ENCODE measurements around the gene LIMK1. TPM values are rescaled to one million over a fixed set of nuclear protein-coding genes. Genes with fewer than 3 reads are reported as not detected.

The LIMK1 gene
- total RNA-seq, 1 donor from 2014 or later: 65.1 TPM

DNA sequence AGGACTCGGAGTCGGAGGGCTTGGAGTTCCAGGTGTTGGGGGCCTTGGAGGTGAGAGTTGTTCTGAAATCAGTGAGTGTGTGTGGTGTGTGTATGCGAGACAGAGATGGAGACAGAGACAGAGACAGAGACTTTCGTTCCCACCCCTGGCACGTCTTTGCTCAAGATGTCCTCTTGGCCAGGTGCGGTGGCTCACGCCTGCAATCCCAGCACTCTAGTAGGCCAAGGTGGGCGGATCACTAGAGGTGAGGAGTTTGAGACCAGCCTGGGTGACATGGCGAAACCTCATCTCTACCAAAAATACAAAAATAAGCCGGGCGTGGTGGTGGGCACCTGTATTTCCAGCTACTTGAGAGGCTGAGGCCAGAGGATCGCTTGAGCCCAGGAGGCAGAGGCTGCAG is 20.0 kb upstream of the LIMK1 start:
- no peak overlapping the region for H3K27ac Mint-ChIP-seq
- no peak for DNase-seq (ENCODE audit: low spot score, unreplicated experiment)
- peaks cover 7% of the 10 kb centered on the region for H3K4me1 Mint-ChIP-seq (ENCODE audit: low read depth)
- no peaks in the 10 kb centered on the region for H3K27me3 Mint-ChIP-seq
- TF ChIP-seq CTCF (IDR thresholded peaks at IDR 0.05; ENCODE audit: unreplicated experiment): no peak
- no peaks in the 10 kb centered on the region for H3K9me3 Mint-ChIP-seq (ENCODE audit: low read depth)
- H3K4me3 Mint-ChIP-seq (ENCODE audit: low read depth): no peak overlapping the region
- no peaks in the 10 kb centered on the region for H3K36me3 Mint-ChIP-seq (ENCODE audit: insufficient read depth)

DNA sequence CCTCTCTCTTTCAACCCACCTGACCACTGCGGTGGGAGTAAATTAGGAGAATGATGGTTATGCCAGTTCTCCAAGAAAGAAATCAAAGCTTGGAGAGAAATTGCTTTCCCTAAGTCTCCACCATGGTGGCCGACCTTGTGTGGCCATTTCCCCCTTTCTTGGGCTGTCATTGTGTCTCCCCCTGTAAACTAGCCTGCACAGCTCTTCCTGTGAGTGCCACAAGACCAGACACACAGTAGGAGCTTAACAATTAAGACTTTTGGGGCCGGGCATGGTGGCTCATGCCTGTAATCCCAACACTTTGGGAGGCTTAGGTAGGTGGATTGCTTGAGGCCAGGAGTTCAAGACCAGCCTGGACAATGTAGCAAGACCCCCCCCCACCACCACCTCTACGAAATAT is 18.9 kb upstream of the LIMK1 start:
- no peak for TF ChIP-seq CTCF (IDR thresholded peaks at IDR 0.05; ENCODE audit: unreplicated experiment)
- Mint-ChIP-seq H3K27me3 (no peaks in the 10 kb centered on the region), H3K9me3 (ENCODE audit: low read depth) (no peaks in the 10 kb centered on the region), H3K4me3 (ENCODE audit: low read depth) (no peak overlapping the region), H3K27ac (no peak overlapping the region), H3K4me1 (ENCODE audit: low read depth) (peaks cover 7% of the 10 kb centered on the region), H3K36me3 (ENCODE audit: insufficient read depth) (no peaks in the 10 kb centered on the region)
- DNase-seq (ENCODE audit: low spot score, unreplicated experiment): no peak

- DNase-seq (ENCODE audit: low spot score, unreplicated experiment): no peak
- TF ChIP-seq CTCF (IDR thresholded peaks at IDR 0.05; ENCODE audit: unreplicated experiment): no peak
- no peaks in the 10 kb centered on the region for H3K9me3 Mint-ChIP-seq (ENCODE audit: low read depth)
- no peaks in the 10 kb centered on the region for H3K27me3 Mint-ChIP-seq
- no peak overlapping the region for H3K27ac Mint-ChIP-seq
- H3K4me3 Mint-ChIP-seq (ENCODE audit: low read depth): no peak overlapping the region
- peaks cover 4% of the 10 kb centered on the region for H3K4me1 Mint-ChIP-seq (ENCODE audit: low read depth)
- no peaks in the 10 kb centered on the region for H3K36me3 Mint-ChIP-seq (ENCODE audit: insufficient read depth)
Measured at GRCh38 chr7:74066626-74067025, 17.0 kb upstream of the LIMK1 start.

DNA sequence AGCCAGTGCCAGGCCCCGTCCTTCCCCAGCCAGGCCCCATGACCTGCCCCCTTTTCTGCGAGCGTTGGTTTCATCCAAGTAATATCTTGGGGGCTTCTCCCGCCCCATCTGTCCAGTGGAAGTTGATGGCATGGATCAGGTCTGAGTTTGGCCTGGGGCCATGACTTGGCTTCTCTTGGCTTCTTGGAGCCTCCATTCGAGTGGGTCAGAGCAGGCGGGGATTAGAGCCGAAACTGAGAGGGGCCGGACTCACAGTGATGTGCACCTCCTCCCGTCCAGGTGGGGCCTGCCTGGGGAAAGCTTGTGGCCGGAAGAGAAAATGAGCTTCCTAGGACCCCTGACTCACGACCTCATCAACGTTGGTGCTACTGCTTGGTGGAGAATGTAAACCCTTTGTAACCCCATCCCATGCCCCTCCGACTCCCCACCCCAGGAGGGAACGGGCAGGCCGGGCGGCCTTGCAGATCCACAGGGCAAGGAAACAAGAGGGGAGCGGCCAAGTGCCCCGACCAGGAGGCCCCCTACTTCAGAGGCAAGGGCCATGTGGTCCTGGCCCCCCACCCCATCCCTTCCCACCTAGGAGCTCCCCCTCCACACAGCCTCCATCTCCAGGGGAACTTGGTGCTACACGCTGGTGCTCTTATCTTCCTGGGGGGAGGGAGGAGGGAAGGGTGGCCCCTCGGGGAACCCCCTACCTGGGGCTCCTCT is 15.1 kb upstream of the LIMK1 start:
- no peaks in the 10 kb centered on the region for H3K27me3 Mint-ChIP-seq
- no peaks in the 10 kb centered on the region for H3K9me3 Mint-ChIP-seq (ENCODE audit: low read depth)
- no peaks in the 10 kb centered on the region for H3K4me1 Mint-ChIP-seq (ENCODE audit: low read depth)
- DNase-seq (ENCODE audit: low spot score, unreplicated experiment): no peak
- H3K36me3 Mint-ChIP-seq (ENCODE audit: insufficient read depth): no peaks in the 10 kb centered on the region
- TF ChIP-seq CTCF (IDR thresholded peaks at IDR 0.05; ENCODE audit: unreplicated experiment): no peak
- no peak overlapping the region for H3K4me3 Mint-ChIP-seq (ENCODE audit: low read depth)
- H3K27ac Mint-ChIP-seq: no peak overlapping the region

GRCh38 chr7:74069086-74069541 is 14.5 kb upstream of the LIMK1 start:
- TF ChIP-seq CTCF (IDR thresholded peaks at IDR 0.05; ENCODE audit: unreplicated experiment): no peak
- Mint-ChIP-seq H3K4me3 (ENCODE audit: low read depth) (no peak overlapping the region), H3K27ac (no peak overlapping the region), H3K36me3 (ENCODE audit: insufficient read depth) (no peaks in the 10 kb centered on the region), H3K9me3 (ENCODE audit: low read depth) (no peaks in the 10 kb centered on the region), H3K27me3 (no peaks in the 10 kb centered on the region), H3K4me1 (ENCODE audit: low read depth) (no peaks in the 10 kb centered on the region)
- no peak for DNase-seq (ENCODE audit: low spot score, unreplicated experiment)

All from progenitor cell of endocrine pancreas (in vitro differentiated cells).